ENCODE measurements around the gene GRM1.

GRCh38 chr6:146339716-146340115, 310.9 kb downstream of the GRM1 start:
- no peak for TF ChIP-seq CTCF (IDR thresholded peaks at IDR 0.05)
- TF ChIP-seq POLR2A (IDR thresholded peaks at IDR 0.05), result no peak
